NCI-H146 (cell line): ENCODE results near the gene TECTA.
A peak's percentile ranks its signal among the peaks of the same experiment; 100 is the strongest.
"Not testable (repeated sequence)": the region's sequence is repeated elsewhere in the genome, so short reads cannot be mapped to it uniquely, and the experiment has no call there.

ENCODE experiments used
- DNase-seq: peaks from one replicate; lab custom pipeline; 2025; lab: John Stamatoyannopoulos, UW

The TECTA gene

DNA sequence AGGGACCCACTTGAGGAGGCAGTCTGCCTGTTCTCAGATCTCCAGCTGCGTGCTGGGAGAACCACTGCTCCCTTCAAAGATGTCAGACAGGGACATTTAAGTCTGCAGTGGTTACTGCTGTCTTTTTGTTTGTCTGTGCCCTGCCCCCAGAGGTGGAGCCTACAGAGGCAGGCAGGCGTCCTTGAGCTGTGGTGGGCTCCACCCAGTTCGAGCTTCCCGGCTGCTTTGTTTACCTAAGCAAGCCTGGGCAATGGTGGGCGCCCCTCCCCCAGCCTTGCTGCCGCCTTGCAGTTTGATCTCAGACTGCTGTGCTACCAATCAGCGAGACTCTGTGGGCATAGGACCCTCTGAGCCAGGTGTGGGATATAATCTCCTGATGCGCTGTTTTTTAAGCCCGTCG, 76.6 kb downstream of the TECTA start:
- DNase-seq = not testable (repeated sequence)

DNA sequence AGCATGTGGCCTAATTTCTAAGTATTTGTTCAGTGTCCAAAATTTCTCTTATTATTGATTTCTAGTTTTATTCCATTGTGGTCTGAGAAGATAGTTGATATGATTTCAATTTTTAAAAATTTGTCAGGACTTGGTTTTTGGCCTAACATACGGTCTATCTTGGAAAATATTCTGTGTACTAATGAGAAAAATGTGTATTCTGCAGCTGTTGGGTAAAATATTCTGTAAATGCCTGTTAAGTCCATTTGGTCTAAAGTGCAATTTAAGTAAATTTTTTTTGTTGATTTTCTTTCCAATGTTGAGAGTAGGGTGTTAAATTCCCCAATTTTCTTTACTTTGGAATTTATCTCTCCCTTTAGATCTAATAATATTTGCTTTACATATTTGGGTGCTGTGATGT, 78.3 kb downstream of the TECTA start:
- no peak for DNase-seq

DNA sequence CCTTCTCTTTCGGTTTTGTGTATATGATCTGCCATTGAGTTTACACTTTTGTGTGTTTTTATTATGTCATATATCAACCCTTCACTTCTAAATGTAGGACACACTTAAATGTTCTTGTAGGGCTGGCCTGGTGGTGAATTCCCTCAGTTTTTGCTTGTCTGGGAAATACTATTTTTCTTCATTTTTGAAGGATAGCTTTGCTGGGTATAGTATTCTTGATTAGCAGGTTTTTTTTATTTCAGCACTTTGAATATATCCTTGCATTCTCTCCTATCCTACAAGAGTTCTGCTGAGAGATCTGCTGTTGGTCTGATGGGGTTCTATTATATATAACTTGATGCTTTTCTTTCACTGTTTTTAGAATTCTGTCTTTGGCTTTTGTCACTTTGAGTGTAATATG, 79.1 kb downstream of the TECTA start:
- no peak for DNase-seq

DNA sequence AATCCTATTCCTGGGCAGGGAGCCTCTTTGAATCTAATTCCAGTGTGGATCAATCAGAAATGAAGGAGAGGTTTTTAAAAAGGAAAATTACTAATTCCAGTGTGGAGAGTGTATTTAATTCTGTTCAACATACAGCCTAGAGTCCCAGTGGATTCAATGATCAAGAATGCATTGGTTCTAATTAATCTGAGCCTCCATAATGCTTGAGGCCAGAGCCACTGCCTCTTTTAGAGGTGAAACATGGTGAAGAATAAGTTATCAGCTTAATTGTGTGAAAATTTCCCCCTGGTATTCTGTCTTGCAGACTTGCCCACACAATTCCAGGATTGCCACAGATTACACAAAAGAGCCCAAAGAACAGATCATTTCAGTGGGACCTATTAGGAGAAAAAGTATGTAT, 87.7 kb downstream of the TECTA start:
- no peak for DNase-seq

DNA sequence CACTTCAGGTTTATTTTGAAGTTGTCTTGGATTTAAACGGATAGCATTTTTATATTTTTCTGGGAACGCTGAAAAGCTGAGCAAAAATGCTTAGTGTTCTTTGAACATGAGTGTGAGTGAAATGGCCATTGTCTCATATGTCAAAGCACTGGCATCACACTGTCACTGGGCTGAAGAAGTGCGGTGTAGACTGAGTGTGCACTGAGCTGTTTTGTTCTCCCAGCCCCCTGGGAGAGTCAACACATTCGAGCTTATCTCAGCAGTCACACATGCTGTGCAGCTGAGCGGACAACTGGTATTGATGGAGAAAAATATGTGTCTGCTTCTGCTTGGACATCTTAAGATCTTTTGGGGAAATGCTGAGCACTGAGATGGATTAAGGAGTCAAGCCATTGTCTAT, 90.8 kb downstream of the TECTA start:
- peak; percentile 27 for DNase-seq

DNA sequence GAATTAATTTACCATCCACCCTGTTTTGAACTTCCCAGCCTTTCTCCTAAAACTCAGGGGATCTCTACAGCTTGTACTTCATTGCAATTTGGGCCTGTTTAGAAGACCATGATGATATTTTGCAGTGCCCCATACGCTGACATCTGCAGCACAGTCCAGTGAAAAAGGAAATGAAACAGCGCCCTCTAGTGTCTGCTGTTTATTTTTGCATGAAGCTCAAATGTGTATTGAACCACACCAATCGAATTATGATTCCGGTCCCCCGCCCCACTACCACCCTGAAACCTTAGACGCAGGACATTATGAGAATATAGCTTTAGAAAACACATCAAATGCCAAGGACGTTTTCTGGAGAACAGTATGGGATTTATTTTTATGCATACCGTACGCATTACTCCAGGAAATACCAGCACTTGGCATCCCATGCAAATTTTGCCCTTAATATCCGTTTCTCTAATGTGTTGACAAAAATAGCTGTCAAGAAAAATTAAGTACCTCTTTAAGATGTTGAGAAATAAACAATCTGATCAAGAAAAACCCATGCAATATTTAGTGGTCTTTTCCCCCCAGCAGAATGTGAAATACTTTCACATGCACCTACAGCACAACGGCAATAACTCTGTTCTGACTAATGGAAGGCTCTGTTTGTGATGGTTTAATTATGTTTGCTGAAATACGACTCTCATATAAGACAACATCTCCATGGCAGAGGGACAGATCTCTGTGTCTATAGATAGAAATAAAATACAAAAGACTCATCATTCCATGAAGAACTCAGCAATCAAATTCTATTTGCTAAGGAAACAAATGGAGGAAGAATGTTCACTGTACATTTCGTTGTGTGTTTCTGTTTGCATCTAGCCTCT, 93.9 kb downstream of the TECTA start:
- DNase-seq = peak; percentile 90

DNA sequence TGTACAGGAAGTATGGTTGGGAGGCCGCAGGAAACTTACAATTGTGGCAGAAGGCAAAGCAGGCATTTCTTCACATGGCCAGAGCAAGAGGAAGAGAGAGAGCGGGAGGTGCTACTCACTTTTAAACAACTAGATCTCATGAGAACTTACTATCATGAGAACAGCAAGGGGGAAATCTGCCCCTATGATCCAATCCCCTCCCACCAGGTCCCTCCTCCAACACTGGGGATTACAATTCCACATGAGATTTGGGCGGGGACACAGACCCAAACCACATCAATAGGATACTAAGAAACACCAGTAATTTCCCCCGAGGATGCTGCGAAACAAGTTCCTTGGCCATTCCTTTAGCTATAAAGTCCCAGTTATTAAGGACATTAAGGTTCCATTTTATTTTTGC, 97.4 kb downstream of the TECTA start:
- no peak for DNase-seq

DNA sequence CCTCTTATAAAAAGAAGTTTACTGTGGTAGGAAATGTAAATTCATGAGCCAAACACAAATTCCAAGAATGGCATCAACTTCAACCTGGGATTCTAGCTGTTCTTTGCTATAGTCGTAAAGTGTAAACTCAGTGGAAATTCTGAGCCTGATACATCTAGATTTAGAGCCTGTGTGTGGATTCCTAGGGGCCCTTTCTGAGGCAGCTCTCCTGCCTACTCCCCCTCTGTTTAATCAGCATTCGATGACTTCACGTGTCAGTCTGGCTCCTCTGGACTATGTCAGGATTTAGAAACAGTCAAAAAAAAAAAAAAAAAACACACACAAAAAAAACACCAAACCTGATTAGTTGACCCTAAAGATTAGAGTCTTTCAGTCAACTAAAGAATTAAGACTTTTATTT, 98.5 kb downstream of the TECTA start:
- no peak for DNase-seq

DNA sequence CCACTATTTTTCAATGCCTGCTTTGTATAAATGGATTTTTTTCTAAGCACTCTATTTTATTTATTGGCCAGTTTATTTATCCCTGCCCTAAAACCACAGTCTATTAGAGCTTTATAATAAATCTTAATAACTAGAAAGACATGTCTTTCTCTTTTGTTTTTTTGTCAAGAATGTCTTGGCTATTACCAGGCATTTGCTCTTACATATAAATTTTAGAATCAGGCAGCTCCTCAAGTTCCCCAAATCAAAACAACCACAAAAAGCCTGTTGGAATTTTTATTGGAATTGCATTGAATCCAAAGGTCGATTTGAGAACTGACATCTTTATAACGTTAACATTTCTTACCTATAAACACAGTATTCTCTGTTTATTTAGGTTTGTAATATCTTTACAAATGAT, 105.8 kb downstream of the TECTA start:
- no peak for DNase-seq

DNA sequence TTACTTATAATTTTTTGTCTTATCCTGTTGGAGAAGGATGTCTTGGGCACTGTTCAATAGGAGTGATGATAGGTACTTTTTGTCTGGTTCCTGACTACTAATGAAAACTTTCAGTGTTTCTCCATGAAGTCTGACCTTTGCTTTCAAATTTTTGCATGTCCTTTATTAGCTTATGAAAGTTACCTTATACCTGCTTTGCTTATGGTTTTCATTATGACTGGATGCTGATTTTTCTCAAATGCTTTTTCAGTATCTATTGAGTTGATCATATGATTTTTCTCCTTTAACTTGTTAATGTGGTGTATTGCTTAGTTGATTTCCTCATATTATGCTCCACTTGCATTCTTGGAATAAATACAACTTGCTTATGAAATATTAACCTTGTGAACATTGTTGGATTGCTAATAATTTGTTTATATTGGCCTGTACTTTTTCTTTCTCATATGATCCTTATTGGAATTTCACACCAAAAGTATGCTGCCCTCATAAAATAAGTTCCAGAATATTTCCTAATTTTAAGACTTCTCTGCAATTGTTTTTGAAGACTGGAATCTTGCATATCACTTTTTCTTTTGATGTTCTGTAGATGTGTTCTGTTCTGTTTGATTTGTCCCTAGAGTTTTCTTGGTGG, 106.6 kb downstream of the TECTA start:
- DNase-seq = no peak

DNA sequence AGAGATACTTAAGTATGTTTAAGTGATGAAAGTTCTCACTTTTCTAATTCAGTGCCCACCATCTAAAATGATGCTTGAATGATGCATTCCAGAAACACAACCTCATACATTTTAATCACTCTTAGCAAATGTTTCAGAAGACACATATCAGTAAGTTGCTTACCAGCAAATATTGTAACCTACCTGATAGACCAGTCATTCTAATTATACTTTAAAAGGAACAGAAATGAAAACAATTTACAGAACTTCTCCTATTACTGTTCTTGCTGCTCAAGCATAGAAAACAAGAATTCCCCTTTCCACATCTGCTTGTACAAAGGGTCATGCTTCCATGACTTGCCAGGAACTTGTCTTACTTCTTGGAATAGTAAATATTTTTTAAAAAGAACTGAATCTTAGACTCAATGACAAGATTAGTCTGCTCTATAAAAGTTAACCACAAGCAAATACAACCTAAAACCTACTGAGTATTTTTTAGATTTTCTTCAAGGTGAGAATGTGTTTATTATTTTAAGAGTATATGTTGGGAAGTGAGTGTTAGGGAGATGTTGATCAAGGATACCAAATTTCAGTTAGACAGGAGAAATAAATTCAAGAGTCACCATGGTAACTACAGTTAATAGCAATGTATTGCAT, 109.5 kb downstream of the TECTA start:
- DNase-seq = no peak

DNA sequence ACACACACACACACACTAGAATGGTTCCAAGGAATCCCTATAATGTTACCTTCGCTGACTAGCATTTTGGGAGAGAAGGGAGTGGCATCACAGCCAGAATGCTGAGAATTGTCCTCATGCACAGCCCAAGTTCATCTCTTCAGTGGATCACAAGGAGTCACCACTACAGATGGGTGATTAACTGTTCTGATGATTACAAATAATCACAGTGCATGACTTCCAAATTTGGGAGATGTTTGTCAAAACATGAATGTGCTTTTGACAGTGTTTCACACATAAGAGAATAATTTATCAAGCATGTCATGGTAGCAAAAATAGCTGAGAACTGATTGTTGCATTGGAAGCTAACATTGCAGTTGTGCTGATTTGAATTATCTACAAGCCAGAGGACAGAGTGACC, 110.6 kb downstream of the TECTA start:
- DNase-seq = no peak

DNA sequence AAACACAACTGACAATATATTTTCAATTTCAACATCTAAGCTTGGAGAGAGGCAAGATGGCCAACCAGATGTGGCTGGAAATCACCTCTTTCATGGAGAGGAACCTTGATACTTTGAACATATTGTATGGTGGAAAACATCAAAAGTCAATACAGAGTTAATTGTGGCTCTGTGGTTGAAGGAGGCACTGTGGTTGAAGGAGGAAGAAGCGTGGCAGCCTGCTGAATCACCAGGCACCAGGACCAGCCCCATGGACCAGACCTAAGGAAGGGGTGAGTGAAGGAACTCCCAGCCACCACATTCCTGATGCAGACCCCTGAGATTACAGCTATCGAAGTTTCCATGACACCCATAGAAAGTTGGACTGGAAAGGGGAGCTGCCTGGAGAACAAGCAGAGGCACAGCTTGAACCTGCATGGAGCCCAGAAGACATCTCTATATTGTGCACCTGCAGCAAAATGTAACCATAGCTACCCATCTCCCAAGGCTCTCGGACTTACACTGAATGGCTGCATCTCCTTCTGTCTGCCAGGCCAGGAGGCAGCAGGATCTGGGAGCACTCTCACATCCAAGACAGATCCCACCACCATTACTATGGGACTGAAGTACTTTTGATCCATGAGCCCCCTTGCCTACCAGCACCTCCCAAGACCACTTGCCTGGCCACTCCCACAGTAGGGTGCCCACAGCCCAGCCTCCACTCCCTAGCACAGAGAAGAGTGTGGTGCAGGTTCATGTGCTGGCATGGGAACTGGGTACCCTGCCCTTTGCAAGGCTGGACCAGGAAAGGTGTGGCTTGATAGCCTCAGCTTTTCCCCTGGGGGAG, 111.7 kb downstream of the TECTA start:
- no peak for DNase-seq

DNA sequence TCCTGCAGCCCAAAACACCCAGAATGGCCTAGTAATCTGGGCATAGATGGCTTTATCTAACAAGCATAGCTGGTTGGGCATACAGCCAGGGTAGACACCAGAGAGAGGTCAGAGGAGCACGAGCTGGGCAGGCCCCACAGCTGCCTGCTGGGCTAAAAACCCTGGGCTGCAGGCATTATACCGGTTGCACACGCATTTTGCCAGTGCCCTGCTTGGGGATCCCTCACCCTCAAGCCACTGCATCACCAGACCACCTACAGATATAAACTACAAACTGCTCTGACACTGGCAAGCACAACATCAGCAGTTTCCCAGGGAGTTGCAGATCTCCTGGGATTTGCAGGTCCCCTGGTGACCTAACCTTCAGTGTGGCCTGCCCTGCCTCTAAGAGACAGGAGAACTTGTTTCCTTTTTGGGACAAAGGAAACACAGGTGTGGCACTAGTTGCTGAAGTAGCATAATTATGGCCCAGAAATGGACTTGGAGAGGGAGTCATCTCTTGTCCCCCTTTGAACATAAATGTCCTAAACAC, 112.4 kb downstream of the TECTA start:
- no peak for DNase-seq

DNA sequence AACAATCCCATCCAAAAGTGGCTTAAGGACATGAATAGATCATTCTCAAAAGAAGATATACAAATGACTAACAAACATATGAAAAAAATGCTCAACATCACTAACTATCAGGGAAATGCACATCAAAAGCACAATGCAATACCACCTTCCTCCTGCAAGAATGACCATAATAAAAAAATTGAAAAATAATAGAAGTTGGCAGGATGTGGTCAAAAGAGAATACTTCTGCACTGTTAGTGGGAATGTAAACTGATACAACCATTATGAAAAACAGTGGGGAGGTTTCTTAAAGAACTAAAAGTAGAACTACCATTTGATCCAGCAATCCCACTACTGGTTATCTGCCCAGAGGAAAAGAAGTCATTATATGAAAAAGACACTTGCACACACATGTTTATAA, 113.8 kb downstream of the TECTA start:
- DNase-seq = no peak

DNA sequence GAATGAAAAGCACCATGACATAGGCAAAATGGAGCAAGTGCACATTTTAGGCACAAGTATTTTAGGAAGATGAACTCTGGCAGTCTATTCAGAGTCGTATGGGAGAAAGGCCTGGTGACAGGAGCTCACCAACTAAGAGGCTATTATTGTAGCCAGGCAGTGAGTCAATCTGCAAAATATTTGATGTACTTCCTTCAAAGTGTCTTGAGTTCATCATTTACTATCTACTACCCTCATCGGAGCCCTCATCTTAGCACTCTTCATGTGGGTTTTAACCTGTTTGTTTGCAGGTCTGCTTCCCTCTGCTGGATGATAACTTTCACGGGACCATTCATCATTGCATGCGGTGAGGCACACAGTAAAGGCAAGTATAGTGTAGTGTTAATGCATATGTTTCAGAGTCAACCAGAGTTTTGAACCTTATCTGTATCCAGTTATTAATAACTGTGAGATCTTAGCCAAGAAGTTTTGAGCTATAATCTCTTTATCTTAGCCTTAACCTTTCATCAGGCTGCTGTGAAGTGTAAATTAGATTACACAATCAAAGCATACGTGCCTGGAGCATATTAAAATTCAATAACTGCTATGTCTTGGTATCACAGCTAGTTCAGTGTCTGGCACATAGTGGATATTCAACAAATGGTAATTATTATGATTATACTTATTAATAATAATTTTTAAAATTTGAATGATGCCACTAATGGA, 120.6 kb downstream of the TECTA start:
- DNase-seq = no peak

DNA sequence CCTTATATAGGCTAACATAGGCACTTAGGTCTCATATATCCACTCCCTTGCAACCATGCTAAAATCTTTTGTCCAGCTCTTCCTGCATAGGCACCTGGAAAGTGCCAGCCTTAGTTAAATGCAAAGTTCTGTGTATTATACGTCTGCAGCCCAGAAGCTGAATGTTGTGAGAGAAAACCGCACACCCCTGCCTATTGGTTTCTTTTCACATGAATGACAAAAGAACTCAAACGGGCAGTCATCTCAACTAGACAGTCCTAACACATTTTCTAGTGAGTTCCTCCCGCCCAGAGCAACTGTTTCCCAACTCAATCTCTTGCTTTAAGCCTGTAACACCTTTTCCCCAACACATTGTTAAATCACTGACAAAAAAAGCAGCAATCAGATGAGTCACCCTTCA, 122.1 kb downstream of the TECTA start:
- no peak for DNase-seq

DNA sequence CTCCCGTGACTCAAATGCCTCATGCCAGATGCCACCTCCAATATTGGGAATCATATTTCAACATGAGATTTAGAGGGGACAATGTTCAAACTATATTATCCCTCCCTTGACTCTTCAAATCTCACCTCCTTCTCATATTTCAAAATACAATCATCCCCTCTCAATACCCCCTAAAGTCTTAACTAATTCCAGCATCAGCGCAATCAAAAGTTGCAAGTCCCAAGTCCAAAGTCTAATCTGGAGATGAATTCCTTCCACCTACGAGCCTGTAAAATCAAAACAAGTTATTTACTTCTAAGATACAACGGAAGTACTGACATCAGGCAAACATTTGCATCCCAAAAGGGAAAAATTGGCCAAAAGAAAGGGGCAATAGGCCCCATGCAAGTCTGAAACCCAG, 124.3 kb downstream of the TECTA start:
- DNase-seq = no peak

DNA sequence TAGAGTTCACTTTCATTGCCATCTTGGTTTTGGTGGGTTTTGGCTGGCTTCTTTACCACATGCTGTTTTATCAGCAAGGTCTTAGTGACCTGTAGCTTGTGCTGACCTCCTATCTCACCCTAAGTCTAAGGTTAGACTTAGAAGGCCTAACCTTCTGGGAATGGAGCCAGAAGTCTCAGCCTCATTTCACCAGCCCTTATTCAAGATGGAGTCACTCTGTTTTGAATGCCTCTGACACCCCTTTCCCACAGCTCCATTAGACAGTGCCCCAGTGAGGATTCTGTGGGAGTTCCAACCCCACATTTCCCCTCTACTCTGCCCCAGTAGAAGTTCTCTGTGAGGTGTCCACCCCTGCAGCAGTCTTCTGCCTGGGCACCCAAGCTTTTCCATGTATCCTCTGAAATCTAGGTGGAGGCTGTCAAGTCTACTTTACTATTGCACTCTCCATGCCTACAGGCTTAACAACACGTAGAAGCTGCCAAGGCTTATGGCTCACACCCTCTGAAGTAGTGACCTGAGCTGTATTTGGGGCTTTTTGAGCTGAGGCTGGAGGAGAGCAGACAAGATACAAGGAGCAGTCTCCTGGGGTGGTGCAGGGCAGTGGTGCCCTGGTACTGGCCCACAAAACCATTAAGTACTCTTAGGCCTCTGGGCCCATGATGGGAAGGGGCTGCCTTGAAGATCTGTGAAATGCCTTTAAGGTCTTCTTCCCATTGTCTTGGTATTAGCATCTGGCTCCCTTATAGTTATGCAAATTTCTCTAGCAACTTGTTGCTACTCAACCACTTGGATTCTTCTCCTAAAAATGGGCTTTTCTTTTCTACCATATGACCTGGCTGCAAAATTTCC, 125.6 kb downstream of the TECTA start:
- no peak for DNase-seq

DNA sequence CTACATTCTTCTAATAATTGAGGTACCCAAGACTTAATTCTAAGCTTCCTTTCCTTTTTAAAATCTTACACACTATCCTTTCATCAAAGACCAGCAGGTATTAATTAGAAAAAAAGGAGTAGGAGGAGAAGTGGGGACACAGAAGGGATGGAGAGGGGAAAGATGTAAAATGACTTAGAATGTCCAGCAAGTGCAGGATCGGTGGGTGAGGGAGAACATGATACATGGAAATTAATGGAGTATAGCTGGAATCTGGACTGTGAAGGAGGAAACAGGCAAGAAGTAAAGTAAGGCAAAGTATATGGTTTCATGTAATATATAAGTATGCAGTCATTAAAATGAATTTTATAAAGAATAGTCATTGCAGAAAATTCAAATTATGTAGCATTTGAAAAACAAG, 127.8 kb downstream of the TECTA start:
- no peak for DNase-seq
